Measurements from ENCODE around the gene ODF4. TPM values are rescaled to one million over a fixed set of nuclear protein-coding genes. Genes with fewer than 3 reads are reported as not detected.

Gene ODF4
- total RNA-seq, 1 experiment from 2014 or later, result not detected

GRCh38 chr17:8315764-8316217, 23.8 kb upstream of the ODF4 start:
- H2AFZ ChIP-seq, result no peak overlapping the region
- CTCF ChIA-PET, result no interaction called here
- no peaks in the 10 kb centered on the region for H4K20me1 ChIP-seq (ENCODE audit: insufficient read depth)
- H3K79me2 ChIP-seq (ENCODE audit: low read depth), result no peaks in the 10 kb centered on the region
- no peak for DNase-seq
- intact Hi-C loops (cut with micrococcal nuclease; ENCODE audit: unreplicated experiment), result no loop called here
- H3K27ac ChIP-seq, result no peak overlapping the region
- no peaks in the 10 kb centered on the region for H3K4me1 ChIP-seq (replicated peaks; ENCODE audit: insufficient read depth)
- H3K9me3 ChIP-seq (ENCODE audit: insufficient read depth, low read depth), result no peaks in the 10 kb centered on the region
- no TSS peak for BruUV-seq (replicated peaks)
- no peaks in the 10 kb centered on the region for H3K9me2 ChIP-seq (ENCODE audit: insufficient read depth)
- TF ChIP-seq, protein P1, sequence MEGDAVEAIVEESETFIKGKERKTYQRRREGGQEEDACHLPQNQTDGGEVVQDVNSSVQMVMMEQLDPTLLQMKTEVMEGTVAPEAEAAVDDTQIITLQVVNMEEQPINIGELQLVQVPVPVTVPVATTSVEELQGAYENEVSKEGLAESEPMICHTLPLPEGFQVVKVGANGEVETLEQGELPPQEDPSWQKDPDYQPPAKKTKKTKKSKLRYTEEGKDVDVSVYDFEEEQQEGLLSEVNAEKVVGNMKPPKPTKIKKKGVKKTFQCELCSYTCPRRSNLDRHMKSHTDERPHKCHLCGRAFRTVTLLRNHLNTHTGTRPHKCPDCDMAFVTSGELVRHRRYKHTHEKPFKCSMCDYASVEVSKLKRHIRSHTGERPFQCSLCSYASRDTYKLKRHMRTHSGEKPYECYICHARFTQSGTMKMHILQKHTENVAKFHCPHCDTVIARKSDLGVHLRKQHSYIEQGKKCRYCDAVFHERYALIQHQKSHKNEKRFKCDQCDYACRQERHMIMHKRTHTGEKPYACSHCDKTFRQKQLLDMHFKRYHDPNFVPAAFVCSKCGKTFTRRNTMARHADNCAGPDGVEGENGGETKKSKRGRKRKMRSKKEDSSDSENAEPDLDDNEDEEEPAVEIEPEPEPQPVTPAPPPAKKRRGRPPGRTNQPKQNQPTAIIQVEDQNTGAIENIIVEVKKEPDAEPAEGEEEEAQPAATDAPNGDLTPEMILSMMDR (conservative IDR thresholded peaks at IDR 0.05), result no peak
- no peak for TF ChIP-seq EZH2 (IDR thresholded peaks at IDR 0.05; ENCODE audit: low read depth)
- no peak overlapping the region for H3K4me2 ChIP-seq
- POLR2A ChIA-PET (ENCODE audit: unreplicated experiment), result interaction anchor here (0.6 kb wide), 1 partner anchor 1259 kb away, joined by 3 read pairs; no protein-coding TSS in a partner anchor
- no peaks in the 10 kb centered on the region for H3F3A ChIP-seq (ENCODE audit: insufficient read depth, low read depth)
- H3K36me3 ChIP-seq (ENCODE audit: low read depth), result no peaks in the 10 kb centered on the region
- H3K4me3 ChIP-seq, result no peak overlapping the region
- peaks cover 23% of the 10 kb centered on the region for H3K27me3 ChIP-seq (ENCODE audit: insufficient read depth, low read depth)

DNA sequence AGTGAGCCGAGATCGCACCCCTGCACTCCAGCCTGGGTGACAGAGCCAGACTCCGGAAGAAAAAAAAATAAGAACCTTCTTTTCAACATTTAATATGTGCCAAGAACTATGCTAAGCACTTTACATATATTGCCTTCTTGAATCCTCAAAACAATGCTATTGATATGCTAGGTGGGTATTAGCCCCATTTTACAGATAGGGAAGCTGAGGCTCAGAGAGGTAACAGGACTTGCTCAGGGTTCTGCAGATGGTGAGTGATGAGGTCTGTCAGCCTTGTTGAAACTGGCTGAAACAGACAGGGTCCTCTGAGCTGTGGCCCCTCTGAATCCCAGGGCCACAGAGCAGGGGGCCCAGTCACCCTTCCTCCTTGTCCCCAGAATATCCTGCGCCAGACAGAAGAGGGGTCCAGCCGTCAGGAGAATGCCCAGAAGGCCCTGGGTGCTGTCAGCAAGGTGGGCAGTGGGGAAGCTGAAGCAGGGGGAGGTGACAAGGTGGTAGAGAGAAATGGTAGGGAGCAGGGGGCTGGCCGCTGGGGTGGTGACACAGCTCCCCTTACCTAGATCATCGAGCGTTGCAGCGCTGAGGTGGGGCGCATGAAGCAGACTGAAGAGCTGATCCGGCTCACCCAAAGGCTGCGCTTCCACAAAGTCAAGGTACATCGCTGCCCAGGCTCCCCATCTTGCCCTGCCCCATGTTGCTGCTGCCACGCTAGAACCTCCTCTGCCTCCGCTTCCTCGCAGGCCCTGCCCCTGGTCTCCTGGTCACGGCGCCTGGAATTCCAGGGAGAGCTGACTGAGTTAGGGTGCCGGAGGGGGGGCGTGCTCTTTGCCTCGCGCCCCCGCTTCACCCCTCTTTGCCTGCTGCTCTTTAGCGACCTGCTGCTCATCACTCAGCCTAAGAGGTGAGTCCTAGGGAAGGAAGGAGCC, 21.4 kb upstream of the ODF4 start:
- Histone ChIP-seq H3K27me3 (ENCODE audit: insufficient read depth, low read depth) (peaks cover 11% of the 10 kb centered on the region), H3K9me3 (ENCODE audit: insufficient read depth, low read depth) (no peaks in the 10 kb centered on the region), H3K4me1 (replicated peaks; ENCODE audit: insufficient read depth) (no peaks in the 10 kb centered on the region), H2AFZ (no peak overlapping the region), H3K27ac (no peak overlapping the region), H3K9me2 (ENCODE audit: insufficient read depth) (no peaks in the 10 kb centered on the region), H3K4me3 (no peak overlapping the region), H3K79me2 (ENCODE audit: low read depth) (no peaks in the 10 kb centered on the region), H3K4me2 (no peak overlapping the region), H3K36me3 (ENCODE audit: low read depth) (no peaks in the 10 kb centered on the region), H3F3A (ENCODE audit: insufficient read depth, low read depth) (no peaks in the 10 kb centered on the region), H4K20me1 (ENCODE audit: insufficient read depth) (no peaks in the 10 kb centered on the region)
- DNase-seq, result no peak
- intact Hi-C loops (cut with micrococcal nuclease; ENCODE audit: unreplicated experiment), result no loop called here
- no TSS peak for BruUV-seq (replicated peaks)
- POLR2A ChIA-PET (ENCODE audit: unreplicated experiment), result interaction anchor here (0.6 to 0.7 kb wide), 2 partner anchors 386 to 1407 kb away, joined by 3 read pairs; no protein-coding TSS in a partner anchor
- CTCF ChIA-PET, result interaction anchor here (1.1 kb wide), 1 partner anchor 17 kb away, joined by 3 read pairs; no protein-coding TSS in a partner anchor
- no peak for TF ChIP-seq EZH2 (IDR thresholded peaks at IDR 0.05; ENCODE audit: low read depth)
- TF ChIP-seq, protein P1 (conservative IDR thresholded peaks at IDR 0.05), result no peak

DNA sequence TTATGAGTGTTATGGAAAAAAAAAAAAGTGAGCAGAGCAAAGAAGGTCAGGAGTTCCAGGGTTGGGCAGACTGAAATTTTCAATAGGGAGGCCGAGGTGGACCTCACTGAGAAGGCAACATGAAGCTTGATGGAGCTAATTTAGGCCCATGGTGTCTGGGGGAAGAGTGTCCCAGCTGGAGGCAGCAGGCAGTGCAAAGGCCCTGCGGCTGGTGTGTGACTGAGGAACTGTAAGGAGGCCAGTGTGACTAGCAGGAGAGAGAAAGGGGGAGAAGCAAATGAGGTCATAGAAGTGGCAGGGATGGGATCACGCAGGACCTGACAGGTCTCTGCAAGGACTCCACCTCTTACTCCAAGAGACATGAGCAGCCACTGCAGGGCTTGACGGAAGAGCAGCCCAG, 19.4 kb upstream of the ODF4 start:
- H3K27me3 ChIP-seq (ENCODE audit: insufficient read depth, low read depth), result no peaks in the 10 kb centered on the region; the same call in 1 of the 2 replicates
- no peak overlapping the region for H3K27ac ChIP-seq
- ChIA-PET CTCF (no interaction called here), POLR2A (ENCODE audit: unreplicated experiment) (no interaction called here)
- no peaks in the 10 kb centered on the region for H3K36me3 ChIP-seq (ENCODE audit: low read depth)
- BruUV-seq (replicated peaks), result no TSS peak
- H3K4me1 ChIP-seq (replicated peaks; ENCODE audit: insufficient read depth), result no peaks in the 10 kb centered on the region
- H3K4me3 ChIP-seq, result no peak overlapping the region
- intact Hi-C loops (cut with micrococcal nuclease; ENCODE audit: unreplicated experiment), result no loop called here
- H3F3A ChIP-seq (ENCODE audit: insufficient read depth, low read depth), result no peaks in the 10 kb centered on the region
- no peaks in the 10 kb centered on the region for H3K79me2 ChIP-seq (ENCODE audit: low read depth)
- H3K9me2 ChIP-seq (ENCODE audit: insufficient read depth), result no peaks in the 10 kb centered on the region
- no peak overlapping the region for H2AFZ ChIP-seq
- H3K9me3 ChIP-seq (ENCODE audit: insufficient read depth, low read depth), result no peaks in the 10 kb centered on the region
- no peaks in the 10 kb centered on the region for H4K20me1 ChIP-seq (ENCODE audit: insufficient read depth)
- no peak overlapping the region for H3K4me2 ChIP-seq
- no peak for DNase-seq
- TF ChIP-seq, protein P1 (conservative IDR thresholded peaks at IDR 0.05), result no peak
- no peak for TF ChIP-seq EZH2 (IDR thresholded peaks at IDR 0.05; ENCODE audit: low read depth)

Data from PC-9 (cell line).